ENCODE results near the gene DRAP1.

GRCh38 chr11:65882120-65883057, 36.8 kb upstream of the DRAP1 start:
- TF ChIP-seq SIN3A (IDR thresholded peaks at IDR 0.05; ENCODE audit: borderline replicate concordance, insufficient read depth, low read depth, low read length): no peak
- no peak for TF ChIP-seq CTCF (IDR thresholded peaks at IDR 0.05)

All from Panc1 (cell line).